OCI-LY7 (cell line): Measurements from ENCODE around the gene XKR3. TPM values are rescaled to one million over a fixed set of nuclear protein-coding genes. Genes with fewer than 3 reads are reported as not detected.

Source experiments
- BruUV-seq: library from RNA; stranded (reverse); fragments of 400-500 nt; replicated peaks from 2 replicates; lab custom pipeline; 2021; lab: Mats Ljungman, UMichigan
- CTCF ChIA-PET: fragments of 300-600 bp; sonication (Branson Sonifier 250); formaldehyde crosslinking; loops from one replicate; lab custom pipeline; 2022; ENCODE audit warnings: antibody characterized with exemption; ENCODE audit not compliant: unreplicated experiment; lab: Charles Lee
- POLR2A ChIA-PET: fragments of 300-600 bp; sonication (Branson Sonifier 250); formaldehyde crosslinking; loops from one replicate; lab custom pipeline; 2022; ENCODE audit warnings: antibody characterized with exemption; lab: Charles Lee
- DNase-seq: peaks from one replicate; pipeline ENCODE4 v3.0.0-alpha.2; 2015; ENCODE audit warnings: low spot score
- H2AFZ ChIP-seq: fragments of 200-600 bp; sonication (generic), shearing (Covaris generic); 2 replicates; pipeline ENCODE4 v1.6.1; 2014; ENCODE audit warnings: mild to moderate bottlenecking, antibody characterized with exemption, low read length, moderate library complexity
- H3K27ac ChIP-seq: fragments of 200-600 bp; sonication (generic); 2 replicates; pipeline ENCODE4 v1.5.1; 2014; ENCODE audit warnings: mixed run types, low read depth, mild to moderate bottlenecking, moderate library complexity, low read length, inconsistent platforms; ENCODE audit not compliant: poor library complexity, severe bottlenecking
- H3K36me3 ChIP-seq: fragments of 200-600 bp; sonication (generic); 2 replicates; pipeline ENCODE4 v1.6.1; 2014; ENCODE audit warnings: mild to moderate bottlenecking, antibody characterized with exemption, low read length, moderate library complexity, mixed read lengths; ENCODE audit not compliant: insufficient read depth
- H3K4me1 ChIP-seq: fragments of 200-600 bp; sonication (generic); 2 replicates; pipeline ENCODE4 v1.5.1; 2014; ENCODE audit warnings: mild to moderate bottlenecking, low read length; ENCODE audit not compliant: insufficient read depth, poor library complexity, severe bottlenecking
- H3K4me2 ChIP-seq: fragments of 200-600 bp; sonication (generic); 2 replicates; pipeline ENCODE4 v1.6.1; 2014; ENCODE audit warnings: mild to moderate bottlenecking, low read length
- H3K4me3 ChIP-seq: fragments of 200-600 bp; sonication (generic); 2 replicates; pipeline ENCODE4 v1.5.1; 2014; ENCODE audit warnings: mild to moderate bottlenecking, low read depth, low read length; ENCODE audit not compliant: poor library complexity, severe bottlenecking
- H3K79me2 ChIP-seq: fragments of 200-600 bp; sonication (generic); 2 replicates; pipeline ENCODE4 v1.6.1; 2016; ENCODE audit warnings: low read depth, mild to moderate bottlenecking, low read length, moderate library complexity, mixed read lengths; ENCODE audit not compliant: insufficient read depth
- H3K9me2 ChIP-seq: fragments of 200-600 bp; sonication (generic); 2 replicates; pipeline ENCODE4 v1.6.1; 2016; ENCODE audit warnings: mild to moderate bottlenecking, low read length, mixed read lengths; ENCODE audit not compliant: insufficient read depth
- H3K9me3 ChIP-seq: fragments of 200-600 bp; sonication (generic); 2 replicates; pipeline ENCODE4 v1.6.1; 2014; ENCODE audit warnings: mild to moderate bottlenecking, mixed run types, low read length, mixed read lengths
- H4K20me1 ChIP-seq: fragments of 200-600 bp; sonication (generic); 2 replicates; pipeline ENCODE4 v1.6.1; 2014; ENCODE audit warnings: mild to moderate bottlenecking, antibody characterized with exemption, low read length, moderate library complexity, mixed read lengths; ENCODE audit not compliant: insufficient read depth
- CTCF ChIP-seq: fragments of 200-600 bp; sonication (generic); conservative IDR thresholded peaks from 2 replicates; pipeline ENCODE4 v1.5.1; 2014; ENCODE audit warnings: mild to moderate bottlenecking, antibody characterized with exemption, low read length, moderate library complexity, mixed read lengths
- EZH2phosphoT487 ChIP-seq: fragments of 200-600 bp; sonication (generic); IDR thresholded peaks from 2 replicates; pipeline ENCODE4 v1.6.1; 2018; ENCODE audit warnings: low read depth, borderline replicate concordance, mild to moderate bottlenecking, mixed run types, antibody characterized with exemption, low read length, moderate library complexity, mixed read lengths
- intact Hi-C: fragments of 100-400 bp; cut with micrococcal nuclease; formaldehyde crosslinking; loops from one replicate; pipeline ENCODE4 v1.10.0; 2022; ENCODE audit not compliant: unreplicated experiment
- total RNA-seq, 2 experiments: library from RNA; depleted of rRNA in 1 of 2; stranded (reverse); fragments of >200 nt in 1 of 2; shearing (Covaris generic) in 1 of 2; gene quantifications; 2 replicates each; pipeline ENCODE4 v1.2.3, GENCODE V29; 2014 to 2022

XKR3 gene
- total RNA-seq, 2 experiments from 2014 or later = not detected

- H3K4me2 ChIP-seq = no peak overlapping the region
- no peak for DNase-seq
- H3K36me3 ChIP-seq = no peaks in the 10 kb centered on the region; the same call in 1 of the 2 replicates
- intact Hi-C loops = loop anchor here (10.0 kb wide), 1 partner anchor 660 kb away; no protein-coding TSS in a partner anchor
- peaks cover 45% of the 10 kb centered on the region for H3K4me1 ChIP-seq
- no peaks in the 10 kb centered on the region for H3K9me2 ChIP-seq
- peaks cover 38% of the 10 kb centered on the region for H3K9me3 ChIP-seq
- no peaks in the 10 kb centered on the region for H4K20me1 ChIP-seq
- ChIA-PET CTCF (no interaction called here), POLR2A (interaction anchor here (0.7 kb wide), 1 partner anchor 11 kb away, joined by 3 read pairs; no protein-coding TSS in a partner anchor)
- no peak overlapping the region for H3K4me3 ChIP-seq
- H3K27ac ChIP-seq = no peak overlapping the region
- no TSS peak for BruUV-seq
- no peak overlapping the region for H2AFZ ChIP-seq
- H3K79me2 ChIP-seq = no peaks in the 10 kb centered on the region
- TF ChIP-seq CTCF = no peak
- TF ChIP-seq EZH2phosphoT487 = no peak
Observed at GRCh38 chr22:16815073-16815472, 10.1 kb downstream of the XKR3 start.

- H3K4me2 ChIP-seq = peak overlapping the region; percentile 68
- intact Hi-C loops = loop anchor here (10.0 kb wide), 1 partner anchor 655 kb away; no protein-coding TSS in a partner anchor
- POLR2A ChIA-PET = interaction anchor here (1.2 to 2.2 kb wide), 2 partner anchors 9 to 10 kb away, joined by 5 to 8 read pairs; no protein-coding TSS in a partner anchor
- H3K4me1 ChIP-seq = peaks cover 51% of the 10 kb centered on the region
- H3K9me2 ChIP-seq = no peaks in the 10 kb centered on the region
- BruUV-seq = no TSS peak
- CTCF ChIA-PET = no interaction called here
- no peaks in the 10 kb centered on the region; the same call in 1 of the 2 replicates for H3K36me3 ChIP-seq
- H3K79me2 ChIP-seq = no peaks in the 10 kb centered on the region
- DNase-seq = no peak
- TF ChIP-seq EZH2phosphoT487 (no peak), CTCF (no peak)
- H3K27ac ChIP-seq = peak overlapping the region; percentile 74
- peak overlapping the region; percentile 78; the same call in 1 of the 2 replicates for H2AFZ ChIP-seq
- no peaks in the 10 kb centered on the region for H4K20me1 ChIP-seq
- H3K4me3 ChIP-seq = peak overlapping the region; percentile 39
- H3K9me3 ChIP-seq = peaks cover 20% of the 10 kb centered on the region
Observed at GRCh38 chr22:16810188-16810802, 14.9 kb downstream of the XKR3 start.

- peak overlapping the region; percentile 45; the same call in 1 of the 2 replicates for H2AFZ ChIP-seq
- H3K36me3 ChIP-seq = no peaks in the 10 kb centered on the region
- ChIA-PET CTCF (no interaction called here), POLR2A (interaction anchor here (1.4 to 4.1 kb wide), 2 partner anchors 8 to 10 kb away, joined by 4 to 15 read pairs; no protein-coding TSS in a partner anchor)
- TF ChIP-seq EZH2phosphoT487 (no peak), CTCF (no peak)
- no peaks in the 10 kb centered on the region for H3K79me2 ChIP-seq
- H3K27ac ChIP-seq = no peak overlapping the region
- intact Hi-C loops = no loop called here
- no peak for DNase-seq
- BruUV-seq = no TSS peak
- no peak overlapping the region for H3K4me2 ChIP-seq
- peaks cover 63% of the 10 kb centered on the region for H3K4me1 ChIP-seq
- H3K9me3 ChIP-seq = 0 out of 2 replicates have a peak, but pooled peaks cover 4% of the 10 kb centered on the region
- no peaks in the 10 kb centered on the region for H4K20me1 ChIP-seq
- no peaks in the 10 kb centered on the region for H3K9me2 ChIP-seq
- no peak overlapping the region for H3K4me3 ChIP-seq
Observed at GRCh38 chr22:16808744-16809143, 16.5 kb downstream of the XKR3 start.
